ENCODE results near the gene PREP.
"Not testable (repeated sequence)": the region's sequence is repeated elsewhere in the genome, so short reads cannot be mapped to it uniquely, and the experiment has no call there.

The PREP gene

GRCh38 chr6:105257340-105257739 lies 145.5 kb downstream of the PREP start:
- no peak for TF ChIP-seq CTCF (IDR thresholded peaks at IDR 0.05; ENCODE audit: low read depth, low read length)
- DNase-seq (ENCODE audit: extremely low read depth, low read depth) = no peak

GRCh38 chr6:105256619-105257018 lies 146.3 kb downstream of the PREP start:
- no peak for TF ChIP-seq CTCF (IDR thresholded peaks at IDR 0.05; ENCODE audit: low read depth, low read length)
- no peak for DNase-seq (ENCODE audit: extremely low read depth, low read depth)

GRCh38 chr6:105253787-105254186 lies 149.1 kb downstream of the PREP start:
- TF ChIP-seq CTCF (IDR thresholded peaks at IDR 0.05; ENCODE audit: low read depth, low read length) = no peak
- no peak for DNase-seq (ENCODE audit: extremely low read depth, low read depth)

- DNase-seq (ENCODE audit: extremely low read depth, low read depth) = no peak
- no peak for TF ChIP-seq CTCF (IDR thresholded peaks at IDR 0.05; ENCODE audit: low read depth, low read length)
These were observed 151.2 kb downstream of the PREP start for GRCh38 chr6:105251689-105252088.

GRCh38 chr6:105250533-105250932 lies 152.3 kb downstream of the PREP start:
- no peak for DNase-seq (ENCODE audit: extremely low read depth, low read depth)
- TF ChIP-seq CTCF (IDR thresholded peaks at IDR 0.05; ENCODE audit: low read depth, low read length) = no peak

- DNase-seq (ENCODE audit: extremely low read depth, low read depth) = peak; percentile 2
- no peak for TF ChIP-seq CTCF (IDR thresholded peaks at IDR 0.05; ENCODE audit: low read depth, low read length)
These were observed 159.4 kb downstream of the PREP start for GRCh38 chr6:105243487-105243886.

- no peak for DNase-seq (ENCODE audit: extremely low read depth, low read depth)
- TF ChIP-seq CTCF (IDR thresholded peaks at IDR 0.05; ENCODE audit: low read depth, low read length) = no peak
These were observed 167.7 kb downstream of the PREP start for GRCh38 chr6:105235155-105235554.

- DNase-seq (ENCODE audit: extremely low read depth, low read depth) = not testable (repeated sequence)
These were observed 171.1 kb downstream of the PREP start for GRCh38 chr6:105231771-105232170.
